GM12878 (cell line): ENCODE data around the gene NLRP5.
"Not testable (repeated sequence)": the region's sequence is repeated elsewhere in the genome, so short reads cannot be mapped to it uniquely, and the experiment has no call there.

Source experiments
- EZH2 ChIP-seq: IDR thresholded peaks from 2 replicates; pipeline ENCODE4 v1.6.1; 2012; ENCODE audit warnings: low read depth, mild to moderate bottlenecking, control low read depth, inconsistent platforms, low read length, borderline replicate concordance; ENCODE audit not compliant: control insufficient read depth
- JUND ChIP-seq: IDR thresholded peaks from 2 replicates; pipeline ENCODE4 v1.6.1; 2012; ENCODE audit warnings: low read depth, mild to moderate bottlenecking, low read length, improper control_type of control experiment, moderate library complexity
- NRF1 ChIP-seq: conservative IDR thresholded peaks from 2 replicates; pipeline ENCODE4 v1.6.1; 2011; ENCODE audit warnings: mild to moderate bottlenecking, low read depth, low read length, improper control_type of control experiment
- RAD51 ChIP-seq: fragments of 450-650 bp; IDR thresholded peaks from 2 replicates; pipeline ENCODE4 v1.6.1; 2016; ENCODE audit warnings: moderate library complexity, mild to moderate bottlenecking, inconsistent platforms
- TCF12 ChIP-seq: IDR thresholded peaks from 2 replicates; pipeline ENCODE4 v1.6.1; 2011; ENCODE audit warnings: low read depth, mild to moderate bottlenecking, low read length
- ZSCAN29 ChIP-seq: fragments of 450-650 bp; IDR thresholded peaks from 2 replicates; pipeline ENCODE4 v1.6.1; 2017; ENCODE audit warnings: mild to moderate bottlenecking, moderate library complexity
- TF ChIP-seq, protein P1 (sequence below), 3 experiments: IDR thresholded peaks in 2 of 3; conservative IDR thresholded peaks in 1 of 3; 2 replicates each; pipeline ENCODE4 v1.5.1; 2011; ENCODE audit warnings: low read depth in 3 of 3, low read length in 3 of 3, mild to moderate bottlenecking in 3 of 3, control low read depth in 2 of 3, moderate library complexity in 2 of 3, inconsistent platforms in 1 of 3, mixed read lengths in 1 of 3; ENCODE audit not compliant: control insufficient read depth in 2 of 3, insufficient read depth in 1 of 3; ENCODE audit errors: extremely low read depth in 1 of 3

DNA sequence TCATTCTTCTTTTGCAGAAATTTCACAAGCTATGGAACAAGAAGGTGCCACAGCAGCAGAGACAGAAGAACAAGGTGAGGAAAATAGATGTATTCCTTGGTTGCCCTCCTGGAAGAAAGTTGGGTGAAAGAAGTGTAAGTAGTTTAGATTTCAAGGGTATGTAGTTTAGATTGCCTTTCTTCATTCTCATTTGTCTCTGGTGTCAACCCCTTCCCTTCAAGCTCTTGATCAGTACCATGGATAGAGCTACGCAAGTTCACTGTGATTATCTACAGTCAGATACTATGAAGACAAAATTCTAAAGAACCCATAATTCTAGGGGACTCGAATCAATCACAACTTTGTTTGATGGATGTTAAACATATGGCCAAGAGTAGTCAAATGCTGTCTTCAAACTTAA, 32.8 kb downstream of the NLRP5 start:
- TF ChIP-seq, protein P1, sequence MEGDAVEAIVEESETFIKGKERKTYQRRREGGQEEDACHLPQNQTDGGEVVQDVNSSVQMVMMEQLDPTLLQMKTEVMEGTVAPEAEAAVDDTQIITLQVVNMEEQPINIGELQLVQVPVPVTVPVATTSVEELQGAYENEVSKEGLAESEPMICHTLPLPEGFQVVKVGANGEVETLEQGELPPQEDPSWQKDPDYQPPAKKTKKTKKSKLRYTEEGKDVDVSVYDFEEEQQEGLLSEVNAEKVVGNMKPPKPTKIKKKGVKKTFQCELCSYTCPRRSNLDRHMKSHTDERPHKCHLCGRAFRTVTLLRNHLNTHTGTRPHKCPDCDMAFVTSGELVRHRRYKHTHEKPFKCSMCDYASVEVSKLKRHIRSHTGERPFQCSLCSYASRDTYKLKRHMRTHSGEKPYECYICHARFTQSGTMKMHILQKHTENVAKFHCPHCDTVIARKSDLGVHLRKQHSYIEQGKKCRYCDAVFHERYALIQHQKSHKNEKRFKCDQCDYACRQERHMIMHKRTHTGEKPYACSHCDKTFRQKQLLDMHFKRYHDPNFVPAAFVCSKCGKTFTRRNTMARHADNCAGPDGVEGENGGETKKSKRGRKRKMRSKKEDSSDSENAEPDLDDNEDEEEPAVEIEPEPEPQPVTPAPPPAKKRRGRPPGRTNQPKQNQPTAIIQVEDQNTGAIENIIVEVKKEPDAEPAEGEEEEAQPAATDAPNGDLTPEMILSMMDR (IDR thresholded peaks at IDR 0.05 in 2 of 3, conservative IDR thresholded peaks at IDR 0.05 in 1 of 3; ENCODE audit: control insufficient read depth in 2 of 3, extremely low read depth in 1 of 3, insufficient read depth in 1 of 3, low read depth in 3 of 3, low read length in 3 of 3): not testable (repeated sequence)
- not testable (repeated sequence) for TF ChIP-seq EZH2, JUND, RAD51, ZSCAN29, NRF1, TCF12
